ENCODE measurements around the gene AQP10. TPM values are rescaled to one million over a fixed set of nuclear protein-coding genes. Genes with fewer than 3 reads are reported as not detected.

AQP10 gene
- total RNA-seq, 1 donor from 2014 or later: not detected

GRCh38 chr1:154348429-154349076, 27.7 kb downstream of the AQP10 start:
- DNase-seq (ENCODE audit: extremely low spot score, unreplicated experiment): no peak
- Mint-ChIP-seq H3K4me1 (ENCODE audit: unreplicated experiment) (peaks cover 18% of the 10 kb centered on the region), H3K27ac (ENCODE audit: unreplicated experiment) (no peak overlapping the region), H3K9me3 (ENCODE audit: unreplicated experiment) (no peaks in the 10 kb centered on the region), H3K27me3 (ENCODE audit: unreplicated experiment) (no peaks in the 10 kb centered on the region), H3K4me3 (ENCODE audit: unreplicated experiment) (no peak overlapping the region), H3K36me3 (ENCODE audit: unreplicated experiment) (peaks cover 46% of the 10 kb centered on the region)
- no peak for TF ChIP-seq CTCF (IDR thresholded peaks at IDR 0.05)

- H3K27me3 Mint-ChIP-seq (ENCODE audit: unreplicated experiment): no peaks in the 10 kb centered on the region
- no peaks in the 10 kb centered on the region for H3K9me3 Mint-ChIP-seq (ENCODE audit: unreplicated experiment)
- no peak for DNase-seq (ENCODE audit: extremely low spot score, unreplicated experiment)
- no peak for TF ChIP-seq CTCF (IDR thresholded peaks at IDR 0.05)
- peaks cover 24% of the 10 kb centered on the region for H3K4me1 Mint-ChIP-seq (ENCODE audit: unreplicated experiment)
- no peak overlapping the region for H3K4me3 Mint-ChIP-seq (ENCODE audit: unreplicated experiment)
- H3K36me3 Mint-ChIP-seq (ENCODE audit: unreplicated experiment): peaks cover 41% of the 10 kb centered on the region
- peak overlapping the region; percentile 8 for H3K27ac Mint-ChIP-seq (ENCODE audit: unreplicated experiment)
Measured at GRCh38 chr1:154349121-154349520, 28.2 kb downstream of the AQP10 start.

GRCh38 chr1:154350383-154350782, 29.5 kb downstream of the AQP10 start:
- no peak for DNase-seq (ENCODE audit: extremely low spot score, unreplicated experiment)
- Mint-ChIP-seq H3K27me3 (ENCODE audit: unreplicated experiment) (no peaks in the 10 kb centered on the region), H3K4me1 (ENCODE audit: unreplicated experiment) (peaks cover 24% of the 10 kb centered on the region), H3K36me3 (ENCODE audit: unreplicated experiment) (peaks cover 29% of the 10 kb centered on the region), H3K27ac (ENCODE audit: unreplicated experiment) (no peak overlapping the region), H3K4me3 (ENCODE audit: unreplicated experiment) (no peak overlapping the region), H3K9me3 (ENCODE audit: unreplicated experiment) (no peaks in the 10 kb centered on the region)
- no peak for TF ChIP-seq CTCF (IDR thresholded peaks at IDR 0.05)

GRCh38 chr1:154351363-154352068, 30.6 kb downstream of the AQP10 start:
- Mint-ChIP-seq H3K9me3 (ENCODE audit: unreplicated experiment) (no peaks in the 10 kb centered on the region), H3K27ac (ENCODE audit: unreplicated experiment) (peak overlapping the region; percentile 21), H3K36me3 (ENCODE audit: unreplicated experiment) (peaks cover 24% of the 10 kb centered on the region), H3K4me3 (ENCODE audit: unreplicated experiment) (no peak overlapping the region), H3K4me1 (ENCODE audit: unreplicated experiment) (peaks cover 24% of the 10 kb centered on the region), H3K27me3 (ENCODE audit: unreplicated experiment) (no peaks in the 10 kb centered on the region)
- TF ChIP-seq CTCF (IDR thresholded peaks at IDR 0.05): no peak
- no peak for DNase-seq (ENCODE audit: extremely low spot score, unreplicated experiment)

GRCh38 chr1:154352245-154352580, 31.3 kb downstream of the AQP10 start:
- no peak for DNase-seq (ENCODE audit: extremely low spot score, unreplicated experiment)
- Mint-ChIP-seq H3K4me3 (ENCODE audit: unreplicated experiment) (no peak overlapping the region), H3K27ac (ENCODE audit: unreplicated experiment) (peak overlapping the region; percentile 93), H3K4me1 (ENCODE audit: unreplicated experiment) (peaks cover 24% of the 10 kb centered on the region), H3K36me3 (ENCODE audit: unreplicated experiment) (peaks cover 22% of the 10 kb centered on the region), H3K9me3 (ENCODE audit: unreplicated experiment) (no peaks in the 10 kb centered on the region), H3K27me3 (ENCODE audit: unreplicated experiment) (no peaks in the 10 kb centered on the region)
- no peak for TF ChIP-seq CTCF (IDR thresholded peaks at IDR 0.05)

Data from osteocyte (in vitro differentiated cells).